K562 (cell line): ENCODE data around the gene UNC5C. TPM values are rescaled to one million over a fixed set of nuclear protein-coding genes. Genes with fewer than 3 reads are reported as not detected.

Experiments
- ATAC-seq: fragments of 200-7000 bp; cut with Tn5 transposase; 3 replicates; pipeline ENCODE4 v1.9.1; 2020; ENCODE audit warnings: moderate library complexity
- BruUV-seq: library from RNA; stranded (reverse); fragments of 400-500 nt; replicated peaks from 2 replicates; lab custom pipeline; 2021; lab: Mats Ljungman, UMichigan
- CTCF ChIA-PET: fragments of 300-600 bp; formaldehyde crosslinking; extraction: SDS; loops from one replicate; lab custom pipeline; 2021; ENCODE audit warnings: low intra/inter-chr PET ratio; lab: Yijun Ruan, JAX
- POLR2A ChIA-PET: fragments of 300-600, 350-650 bp; sonication (Branson Sonifier 250); formaldehyde crosslinking; extraction: SDS; loops from one replicate; lab custom pipeline; 2021; ENCODE audit warnings: antibody characterized with exemption, inconsistent platforms; lab: Yijun Ruan, JAX
- DNase-seq, 4 experiments: peaks; one replicate each; pipeline versions ENCODE4 v3.0.0 to v3.0.0-alpha.2; 2011 to 2018; ENCODE audit warnings: low spot score in 3 of 4, mixed read lengths in 3 of 4; ENCODE audit errors: extremely low read depth in 1 of 4
- FAIRE-seq: peaks from 2 replicates; lab custom pipeline; 2011; peaks lifted over from hg19 to GRCh38; lab: Jason Lieb, UNC
- H2AFZ ChIP-seq: 2 replicates; pipeline ENCODE4 v1.6.0; 2011; ENCODE audit warnings: low read depth, low read length, control low read depth, inconsistent platforms
- H3K27ac ChIP-seq: fragments of 200-600 bp; 3 replicates; pipeline ENCODE4 v1.8.0; 2011; ENCODE audit warnings: low read depth, mild to moderate bottlenecking, control low read depth, inconsistent platforms, low read length, moderate library complexity, mixed read lengths; ENCODE audit errors: extremely low read depth
- H3K27me3 ChIP-seq, 2 experiments: fragments of 300-600 bp in 1 of 2; 2 replicates in 1 of 2; 3 replicates in 1 of 2; pipeline versions ENCODE4 v1.6.0 to v1.8.0; 2011; ENCODE audit warnings: inconsistent platforms in 2 of 2, low read length in 2 of 2, mild to moderate bottlenecking in 1 of 2, mixed read lengths in 1 of 2, moderate library complexity in 1 of 2; ENCODE audit not compliant: control insufficient read depth in 2 of 2, insufficient read depth in 2 of 2
- H3K36me3 ChIP-seq: fragments of 300-600 bp; 3 replicates; pipeline ENCODE4 v1.8.0; 2011; ENCODE audit warnings: mild to moderate bottlenecking, low read length, inconsistent platforms; ENCODE audit not compliant: control insufficient read depth, insufficient read depth
- H3K4me1 ChIP-seq, 2 experiments: fragments of 200-600 bp in 1 of 2; replicated peaks in 1 of 2; 2 replicates in 1 of 2; 3 replicates in 1 of 2; pipeline versions ENCODE4 v1.5.1 to v1.8.0; 2011; ENCODE audit warnings: inconsistent platforms in 2 of 2, low read length in 2 of 2, mild to moderate bottlenecking in 1 of 2, mixed read lengths in 1 of 2, moderate library complexity in 1 of 2; ENCODE audit not compliant: control insufficient read depth in 2 of 2, insufficient read depth in 2 of 2
- H3K4me2 ChIP-seq: 2 replicates; pipeline ENCODE4 v1.6.1; 2011; ENCODE audit warnings: low read length, control low read depth, inconsistent platforms, mixed read lengths; ENCODE audit not compliant: insufficient read depth
- H3K4me3 ChIP-seq: fragments of 200-600 bp; sonication (generic), shearing (Covaris generic); 2 replicates; pipeline ENCODE4 v1.5.1; 2016; ENCODE audit warnings: control low read depth, inconsistent platforms
- H3K79me2 ChIP-seq: fragments of 200-600 bp; 3 replicates; pipeline ENCODE4 v1.8.0; 2011; ENCODE audit warnings: low read length, inconsistent platforms; ENCODE audit not compliant: control insufficient read depth, insufficient read depth
- H3K9ac ChIP-seq, 2 experiments: 2 replicates each; pipeline versions ENCODE4 v1.6.0 to v1.6.1; 2011; ENCODE audit warnings: low read depth in 2 of 2, low read length in 2 of 2, control low read depth in 1 of 2, inconsistent platforms in 1 of 2, mild to moderate bottlenecking in 1 of 2, mixed read lengths in 1 of 2; ENCODE audit not compliant: insufficient read depth in 1 of 2
- H3K9me1 ChIP-seq: one replicate; pipeline ENCODE4 v1.6.0; 2011; ENCODE audit warnings: inconsistent platforms, mild to moderate bottlenecking, low read length, moderate library complexity; ENCODE audit not compliant: control insufficient read depth, insufficient read depth
- H3K9me3 ChIP-seq: replicated peaks from 2 replicates; pipeline ENCODE4 v1.5.1; 2011; ENCODE audit warnings: low read depth, low read length, inconsistent platforms; ENCODE audit not compliant: control insufficient read depth, insufficient read depth
- H4K20me1 ChIP-seq: replicated peaks from 2 replicates; pipeline ENCODE4 v1.6.1; 2011; ENCODE audit warnings: low read length, inconsistent platforms, mixed read lengths; ENCODE audit not compliant: control insufficient read depth, insufficient read depth
- CREB3 ChIP-seq: fragments of 450-650 bp; conservative IDR thresholded peaks from 2 replicates; pipeline ENCODE4 v1.6.1; 2016; ENCODE audit warnings: missing genetic modification characterization, low read depth, mild to moderate bottlenecking, missing compliant biosample characterization, moderate library complexity
- SMARCA5 ChIP-seq: fragments of 450-650 bp; IDR thresholded peaks from 2 replicates; pipeline ENCODE4 v1.6.1; 2016
- SOX6 ChIP-seq: fragments of 450-650 bp; IDR thresholded peaks from 2 replicates; pipeline ENCODE4 v1.6.1; 2014; ENCODE audit warnings: mild to moderate bottlenecking
- SRSF7 ChIP-seq: fragments of 200-400 bp; formaldehyde crosslinking; optimal IDR thresholded peaks from 2 replicates; pipeline ENCODE3; 2017; ENCODE audit warnings: mild to moderate bottlenecking, low read depth, low read length
- TAF1 ChIP-seq: IDR thresholded peaks from 2 replicates; pipeline ENCODE4 v1.6.1; 2011; ENCODE audit warnings: mild to moderate bottlenecking, low read length, moderate library complexity; ENCODE audit not compliant: insufficient read depth, control insufficient read depth, severe bottlenecking; ENCODE audit errors: extremely low read depth
- XRCC4 ChIP-seq: IDR thresholded peaks from one replicate; pipeline ENCODE4 v1.6.1; 2011; ENCODE audit not compliant: insufficient read depth, insufficient read length; ENCODE audit errors: extremely low read depth
- ZBTB2 ChIP-seq: fragments of 450-650 bp; IDR thresholded peaks from 2 replicates; pipeline ENCODE4 v1.6.1; 2016; ENCODE audit warnings: antibody characterized with exemption
- ZBTB8A ChIP-seq: fragments of 450-650 bp; IDR thresholded peaks from 2 replicates; pipeline ENCODE4 v1.6.1; 2018; ENCODE audit warnings: mild to moderate bottlenecking, moderate library complexity; ENCODE audit not compliant: partially characterized antibody
- ZNF175 ChIP-seq: fragments of 200-800 bp; sonication (Bioruptor generic); IDR thresholded peaks from 2 replicates; pipeline ENCODE4 v1.6.1; 2016; ENCODE audit warnings: low read depth, mild to moderate bottlenecking, missing genetic modification characterization, missing compliant biosample characterization
- ZNF239 ChIP-seq: fragments of 250-450 bp; sonication (Bioruptor Pico); IDR thresholded peaks from 2 replicates; pipeline ENCODE4 v1.4.0; 2020; ENCODE audit warnings: mild to moderate bottlenecking
- ZNF830 ChIP-seq: fragments of 250-450 bp; sonication (Bioruptor Pico); IDR thresholded peaks from 2 replicates; pipeline ENCODE4 v1.5.0; 2021; ENCODE audit warnings: mild to moderate bottlenecking
- WGBS: fragments of 100-300 bp; shearing (Covaris generic); methylation state at CpG from one replicate; pipeline ENCODE4 v1.1.6; 2016; ENCODE audit warnings: low coverage, mixed read lengths; ENCODE audit not compliant: insufficient coverage; ENCODE audit errors: missing lambda C conversion rate; 5-methylcytosine and 5-hydroxymethylcytosine counted together
- in situ Hi-C: fragments of 300-500 bp; cut with MboI; formaldehyde crosslinking; loops from 4 replicates; pipeline ENCODE4 v1.15.0; 2018; ENCODE audit warnings: inconsistent platforms, mixed read lengths
- intact Hi-C: fragments of 100-400 bp; cut with micrococcal nuclease; formaldehyde crosslinking; loops from 2 replicates; pipeline ENCODE4 v1.14.2; 2022
- polyA plus RNA-seq, 8 experiments: library from polyadenylated mRNA; depleted of rRNA in 4 of 8; stranded (reverse) in 5 of 8; unstranded in 3 of 8; fragments of >200 nt; fragmentation: Nextera tagmentation in 2 of 8; fragmentation: Illumina TruSeq in 1 of 8; extraction: Ambion mirVana in 2 of 8; extraction: Trizol in 1 of 8; gene quantifications; 2 replicates each; pipeline versions ENCODE4 v1.2.1 to v1.2.3, GENCODE V29; 2011 to 2014; ENCODE audit warnings: inconsistent platforms in 1 of 8, missing spikeins in 1 of 8
- total RNA-seq, 7 experiments: library from RNA; depleted of rRNA in 6 of 7; stranded (reverse); fragments of >200 nt in 6 of 7; fragmentation: Illumina TruSeq in 2 of 7; extraction: Trizol in 2 of 7; gene quantifications; 2 replicates each; pipeline versions ENCODE4 v1.2.1 to v1.2.3, GENCODE V29; 2011 to 2021; ENCODE audit warnings: low replicate concordance in 1 of 7
- TF ChIP-seq, protein P1 (sequence below), 2 experiments: fragments of 450-650 bp in 1 of 2; sonication (generic) in 1 of 2; formaldehyde crosslinking in 1 of 2; IDR thresholded peaks; 2 replicates each; pipeline versions ENCODE4 v1.7.1 to v1.9.0; 2016 to 2022; ENCODE audit warnings: inconsistent platforms in 1 of 2, mild to moderate bottlenecking in 1 of 2, missing genetic modification reagents in 1 of 2

UNC5C gene
- total and polyA plus RNA-seq, 9 of the 15 experiments (the other 6 are each of a cell fraction or from before 2014, with no cell fraction given): under 0.01 to 0.10 (median 0.03) TPM; not detected in 1

- Histone ChIP-seq H3K79me2 (no peaks in the 10 kb centered on the region), H3K9me3 (no peaks in the 10 kb centered on the region), H2AFZ (no peak overlapping the region), H3K9ac (no peak overlapping the region), H3K27ac (no peak overlapping the region), H3K4me2 (no peak overlapping the region), H4K20me1 (no peaks in the 10 kb centered on the region), H3K36me3 (no peaks in the 10 kb centered on the region), H3K4me1 (no peaks in the 10 kb centered on the region), H3K27me3 (no peaks in the 10 kb centered on the region), H3K4me3 (no peak overlapping the region), H3K9me1 (no peaks in the 10 kb centered on the region)
- no TSS peak for BruUV-seq
- 17% methylated on average over 1 of the region's 1 CpG for WGBS
- intact Hi-C loops (no loop called here), in situ Hi-C loops (no loop called here)
- ATAC-seq (no peak), FAIRE-seq (no peak), DNase-seq (no peak)
- CTCF ChIA-PET: no interaction called here
- POLR2A ChIA-PET: no interaction called here
- TF ChIP-seq ZBTB8A (no peak), TAF1 (no peak), ZNF830 (CRISPR knock-in tag) (no peak), SMARCA5 (no peak), ZBTB2 (no peak), SOX6 (no peak), ZNF175 (CRISPR knock-in tag) (no peak), XRCC4 (no peak), SRSF7 (no peak), ZNF239 (CRISPR knock-in tag) (no peak), CREB3 (no peak)
- TF ChIP-seq, protein P1, sequence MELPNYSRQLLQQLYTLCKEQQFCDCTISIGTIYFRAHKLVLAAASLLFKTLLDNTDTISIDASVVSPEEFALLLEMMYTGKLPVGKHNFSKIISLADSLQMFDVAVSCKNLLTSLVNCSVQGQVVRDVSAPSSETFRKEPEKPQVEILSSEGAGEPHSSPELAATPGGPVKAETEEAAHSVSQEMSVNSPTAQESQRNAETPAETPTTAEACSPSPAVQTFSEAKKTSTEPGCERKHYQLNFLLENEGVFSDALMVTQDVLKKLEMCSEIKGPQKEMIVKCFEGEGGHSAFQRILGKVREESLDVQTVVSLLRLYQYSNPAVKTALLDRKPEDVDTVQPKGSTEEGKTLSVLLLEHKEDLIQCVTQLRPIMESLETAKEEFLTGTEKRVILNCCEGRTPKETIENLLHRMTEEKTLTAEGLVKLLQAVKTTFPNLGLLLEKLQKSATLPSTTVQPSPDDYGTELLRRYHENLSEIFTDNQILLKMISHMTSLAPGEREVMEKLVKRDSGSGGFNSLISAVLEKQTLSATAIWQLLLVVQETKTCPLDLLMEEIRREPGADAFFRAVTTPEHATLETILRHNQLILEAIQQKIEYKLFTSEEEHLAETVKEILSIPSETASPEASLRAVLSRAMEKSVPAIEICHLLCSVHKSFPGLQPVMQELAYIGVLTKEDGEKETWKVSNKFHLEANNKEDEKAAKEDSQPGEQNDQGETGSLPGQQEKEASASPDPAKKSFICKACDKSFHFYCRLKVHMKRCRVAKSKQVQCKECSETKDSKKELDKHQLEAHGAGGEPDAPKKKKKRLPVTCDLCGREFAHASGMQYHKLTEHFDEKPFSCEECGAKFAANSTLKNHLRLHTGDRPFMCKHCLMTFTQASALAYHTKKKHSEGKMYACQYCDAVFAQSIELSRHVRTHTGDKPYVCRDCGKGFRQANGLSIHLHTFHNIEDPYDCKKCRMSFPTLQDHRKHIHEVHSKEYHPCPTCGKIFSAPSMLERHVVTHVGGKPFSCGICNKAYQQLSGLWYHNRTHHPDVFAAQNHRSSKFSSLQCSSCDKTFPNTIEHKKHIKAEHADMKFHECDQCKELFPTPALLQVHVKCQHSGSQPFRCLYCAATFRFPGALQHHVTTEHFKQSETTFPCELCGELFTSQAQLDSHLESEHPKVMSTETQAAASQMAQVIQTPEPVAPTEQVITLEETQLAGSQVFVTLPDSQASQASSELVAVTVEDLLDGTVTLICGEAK (IDR thresholded peaks at IDR 0.05): no peak
- TF ChIP-seq, protein P1 (CRISPR knock-in tag; IDR thresholded peaks at IDR 0.05): no peak
Observed at GRCh38 chr4:95304898-95305297, 243.9 kb downstream of the UNC5C start.
